ENCODE results near the gene LCE7A.

DNA sequence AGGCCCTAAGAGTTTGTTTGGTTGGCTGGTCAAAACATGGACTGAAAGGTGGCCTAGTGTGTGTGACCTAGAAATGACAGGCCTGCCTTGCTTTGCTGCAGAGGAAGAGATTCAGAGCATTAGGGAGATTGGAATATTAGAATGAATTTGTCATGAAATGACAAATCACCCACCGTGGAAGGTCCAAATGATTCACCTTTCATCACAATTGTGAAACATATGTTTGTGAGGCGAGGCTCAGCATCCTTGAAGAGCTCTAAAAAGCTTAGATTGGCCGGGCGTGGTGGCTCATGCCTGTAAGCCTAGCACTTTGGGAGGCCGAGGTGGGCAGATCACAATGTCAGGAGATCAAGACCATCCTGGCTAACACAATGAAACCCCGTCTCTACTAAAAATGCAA, 42.5 kb upstream of the LCE7A start:
- TF ChIP-seq CTCF (IDR thresholded peaks at IDR 0.05) (no peak), EZH2 (IDR thresholded peaks at IDR 0.05; ENCODE audit: borderline replicate concordance, insufficient read depth, low read depth, low read length, poor library complexity, severe bottlenecking) (no peak)

Data from B cell (primary cell).